NT2/D1 (cell line): ENCODE results near the gene NEK5.
"Not testable (repeated sequence)": the region's sequence is repeated elsewhere in the genome, so short reads cannot be mapped to it uniquely, and the experiment has no call there.

Experiments used
- SUZ12 ChIP-seq: IDR thresholded peaks from 2 replicates; pipeline ENCODE4 v1.6.1; 2011; ENCODE audit not compliant: insufficient read length, insufficient read depth; ENCODE audit errors: extremely low read depth
- ZNF274 ChIP-seq: IDR thresholded peaks from 2 replicates; pipeline ENCODE4 v1.6.1; 2011; ENCODE audit warnings: mild to moderate bottlenecking, low read depth, low read length

GRCh38 chr13:52084981-52085380, 43.9 kb downstream of the NEK5 start:
- TF ChIP-seq ZNF274, SUZ12: not testable (repeated sequence)
